Stimulated activated memory B cell treated with anti-CD40 and anti-IgM and Interleukin-4, amounts not matched to agents 10 μg/mL and 1 μg/mL and 100 μg/mL, for 72 hours (primary cell): Measurements from ENCODE around the gene TANK.

Experiments
- ATAC-seq: fragments of 150-1000 bp; cut with Tn5 transposase; 2 replicates; pipeline ENCODE4 v1.10.0; 2021
- H3K27ac Mint-ChIP-seq: one replicate; pipeline ENCODE4 v1.8.0; 2022; ENCODE audit warnings: mild to moderate bottlenecking, mixed read lengths
- H3K27me3 Mint-ChIP-seq: one replicate; pipeline ENCODE4 v1.8.0; 2022; ENCODE audit warnings: mixed read lengths
- H3K36me3 Mint-ChIP-seq: one replicate; pipeline ENCODE4 v1.8.0; 2022; ENCODE audit warnings: mixed read lengths
- H3K4me1 Mint-ChIP-seq: one replicate; pipeline ENCODE4 v1.8.0; 2022; ENCODE audit warnings: mixed read lengths
- H3K4me3 Mint-ChIP-seq: one replicate; pipeline ENCODE4 v1.8.0; 2022; ENCODE audit warnings: mild to moderate bottlenecking, moderate library complexity, mixed read lengths
- H3K9me3 Mint-ChIP-seq: one replicate; pipeline ENCODE4 v1.8.0; 2022; ENCODE audit warnings: mixed read lengths

The TANK gene

GRCh38 chr2:161146996-161147395 is 13.2 kb upstream of the TANK start:
- no peak overlapping the region for H3K4me3 Mint-ChIP-seq
- H3K9me3 Mint-ChIP-seq, result peaks cover 28% of the 10 kb centered on the region
- H3K27me3 Mint-ChIP-seq, result no peaks in the 10 kb centered on the region
- H3K36me3 Mint-ChIP-seq, result peaks cover 99% of the 10 kb centered on the region
- H3K4me1 Mint-ChIP-seq, result peaks cover 94% of the 10 kb centered on the region
- ATAC-seq, result no peak
- H3K27ac Mint-ChIP-seq, result peak overlapping the region; percentile 76

- Mint-ChIP-seq H3K36me3 (peaks cover 99% of the 10 kb centered on the region), H3K27ac (peak overlapping the region; percentile 76), H3K27me3 (no peaks in the 10 kb centered on the region), H3K9me3 (peaks cover 30% of the 10 kb centered on the region), H3K4me1 (peaks cover 85% of the 10 kb centered on the region), H3K4me3 (no peak overlapping the region)
- peak; percentile 88 for ATAC-seq
Observed at GRCh38 chr2:161147856-161148255, 12.4 kb upstream of the TANK start.

- H3K36me3 Mint-ChIP-seq, result peaks cover 89% of the 10 kb centered on the region
- H3K9me3 Mint-ChIP-seq, result peaks cover 28% of the 10 kb centered on the region
- no peak overlapping the region for H3K27ac Mint-ChIP-seq
- no peak for ATAC-seq
- no peak overlapping the region for H3K4me3 Mint-ChIP-seq
- no peaks in the 10 kb centered on the region for H3K27me3 Mint-ChIP-seq
- H3K4me1 Mint-ChIP-seq, result peaks cover 71% of the 10 kb centered on the region
Observed at GRCh38 chr2:161150704-161151103, 9.5 kb upstream of the TANK start.

GRCh38 chr2:161152302-161152701 is 7.9 kb upstream of the TANK start:
- H3K4me1 Mint-ChIP-seq, result peaks cover 69% of the 10 kb centered on the region
- H3K36me3 Mint-ChIP-seq, result peaks cover 80% of the 10 kb centered on the region
- peaks cover 27% of the 10 kb centered on the region for H3K9me3 Mint-ChIP-seq
- no peak for ATAC-seq
- H3K27ac Mint-ChIP-seq, result no peak overlapping the region
- H3K27me3 Mint-ChIP-seq, result no peaks in the 10 kb centered on the region
- no peak overlapping the region for H3K4me3 Mint-ChIP-seq

- no peaks in the 10 kb centered on the region for H3K27me3 Mint-ChIP-seq
- H3K27ac Mint-ChIP-seq, result peak overlapping the region; percentile 90
- H3K4me1 Mint-ChIP-seq, result peaks cover 74% of the 10 kb centered on the region
- no peak for ATAC-seq
- no peak overlapping the region for H3K4me3 Mint-ChIP-seq
- H3K9me3 Mint-ChIP-seq, result peaks cover 5% of the 10 kb centered on the region
- H3K36me3 Mint-ChIP-seq, result peaks cover 45% of the 10 kb centered on the region
Observed at GRCh38 chr2:161158882-161159281, 1.3 kb upstream of the TANK start.

- Mint-ChIP-seq H3K36me3 (peaks cover 38% of the 10 kb centered on the region), H3K4me3 (peak overlapping the region; percentile 93), H3K27ac (peak overlapping the region; percentile 90), H3K27me3 (no peaks in the 10 kb centered on the region), H3K4me1 (peaks cover 73% of the 10 kb centered on the region), H3K9me3 (no peaks in the 10 kb centered on the region)
- no peak for ATAC-seq
Observed at GRCh38 chr2:161159456-161160225, 587 bp upstream of the TANK start.

- no peak for ATAC-seq
- H3K4me1 Mint-ChIP-seq, result peaks cover 75% of the 10 kb centered on the region
- H3K27me3 Mint-ChIP-seq, result no peaks in the 10 kb centered on the region
- peak overlapping the region; percentile 93 for H3K4me3 Mint-ChIP-seq
- peak overlapping the region; percentile 90 for H3K27ac Mint-ChIP-seq
- H3K36me3 Mint-ChIP-seq, result peaks cover 40% of the 10 kb centered on the region
- no peaks in the 10 kb centered on the region for H3K9me3 Mint-ChIP-seq
Observed at GRCh38 chr2:161161074-161161706, 962 bp downstream of the TANK start.

GRCh38 chr2:161163440-161163839 is 3.2 kb downstream of the TANK start:
- H3K9me3 Mint-ChIP-seq, result no peaks in the 10 kb centered on the region
- no peak for ATAC-seq
- H3K27me3 Mint-ChIP-seq, result no peaks in the 10 kb centered on the region
- H3K36me3 Mint-ChIP-seq, result peaks cover 55% of the 10 kb centered on the region
- peak overlapping the region; percentile 74 for H3K4me3 Mint-ChIP-seq
- peak overlapping the region; percentile 79 for H3K27ac Mint-ChIP-seq
- peaks cover 86% of the 10 kb centered on the region for H3K4me1 Mint-ChIP-seq

- peak overlapping the region; percentile 31 for H3K4me3 Mint-ChIP-seq
- H3K27me3 Mint-ChIP-seq, result no peaks in the 10 kb centered on the region
- no peak for ATAC-seq
- H3K27ac Mint-ChIP-seq, result peak overlapping the region; percentile 55
- H3K4me1 Mint-ChIP-seq, result peaks cover 86% of the 10 kb centered on the region
- H3K36me3 Mint-ChIP-seq, result peaks cover 56% of the 10 kb centered on the region
- H3K9me3 Mint-ChIP-seq, result no peaks in the 10 kb centered on the region
Observed at GRCh38 chr2:161164161-161164560, 3.9 kb downstream of the TANK start.

- Mint-ChIP-seq H3K27ac (peak overlapping the region; percentile 87), H3K36me3 (peaks cover 56% of the 10 kb centered on the region)
Observed at GRCh38 chr2:161165266-161165665, 5.0 kb downstream of the TANK start.

GRCh38 chr2:161165811-161166210 is 5.6 kb downstream of the TANK start:
- no peaks in the 10 kb centered on the region for H3K9me3 Mint-ChIP-seq
- H3K36me3 Mint-ChIP-seq, result peaks cover 54% of the 10 kb centered on the region
- peaks cover 90% of the 10 kb centered on the region for H3K4me1 Mint-ChIP-seq
- H3K4me3 Mint-ChIP-seq, result peak overlapping the region; percentile 24
- peak; percentile 41 for ATAC-seq
- H3K27ac Mint-ChIP-seq, result peak overlapping the region; percentile 87
- H3K27me3 Mint-ChIP-seq, result no peaks in the 10 kb centered on the region

More at GRCh38 chr2:161165266-161165665, 5.0 kb downstream of the TANK start:
- ATAC-seq, result no peak
- Mint-ChIP-seq H3K4me3 (no peak overlapping the region), H3K27me3 (no peaks in the 10 kb centered on the region), H3K9me3 (no peaks in the 10 kb centered on the region), H3K4me1 (peaks cover 88% of the 10 kb centered on the region)

GRCh38 chr2:161166538-161167409 is 6.5 kb downstream of the TANK start:
- H3K27ac Mint-ChIP-seq, result peak overlapping the region; percentile 87
- peak; percentile 93 for ATAC-seq
- H3K27me3 Mint-ChIP-seq, result no peaks in the 10 kb centered on the region
- no peaks in the 10 kb centered on the region for H3K9me3 Mint-ChIP-seq
- H3K4me1 Mint-ChIP-seq, result peaks cover 91% of the 10 kb centered on the region
- H3K4me3 Mint-ChIP-seq, result peak overlapping the region; percentile 24
- H3K36me3 Mint-ChIP-seq, result peaks cover 54% of the 10 kb centered on the region

GRCh38 chr2:161169335-161169734 is 9.1 kb downstream of the TANK start:
- peaks cover 67% of the 10 kb centered on the region for H3K36me3 Mint-ChIP-seq
- H3K27me3 Mint-ChIP-seq, result no peaks in the 10 kb centered on the region
- H3K27ac Mint-ChIP-seq, result peak overlapping the region; percentile 87
- H3K9me3 Mint-ChIP-seq, result peaks cover 6% of the 10 kb centered on the region
- no peak for ATAC-seq
- H3K4me1 Mint-ChIP-seq, result peaks cover 95% of the 10 kb centered on the region
- no peak overlapping the region for H3K4me3 Mint-ChIP-seq

GRCh38 chr2:161170377-161170776 is 10.1 kb downstream of the TANK start:
- Mint-ChIP-seq H3K4me1 (peaks cover 97% of the 10 kb centered on the region), H3K27ac (peak overlapping the region; percentile 87), H3K27me3 (no peaks in the 10 kb centered on the region), H3K4me3 (peak overlapping the region; percentile 48), H3K36me3 (peaks cover 71% of the 10 kb centered on the region), H3K9me3 (peaks cover 6% of the 10 kb centered on the region)
- no peak for ATAC-seq
